Neural progenitor cell (in vitro differentiated cells): ENCODE data around the gene NOL3.

ENCODE experiments used
- CTCF ChIP-seq: fragments of 200-600 bp; sonication (generic); IDR thresholded peaks from 2 replicates; pipeline ENCODE4 v1.5.1; 2017; ENCODE audit warnings: antibody characterized with exemption, mild to moderate bottlenecking
- EZH2 ChIP-seq: fragments of 200-600 bp; sonication (generic); IDR thresholded peaks from 2 replicates; pipeline ENCODE4 v1.6.1; 2017; ENCODE audit warnings: antibody characterized with exemption, mild to moderate bottlenecking, moderate library complexity

- no peak for TF ChIP-seq CTCF
- TF ChIP-seq EZH2, result no peak
These were observed 21.8 kb downstream of the NOL3 start, which contains the start of gene E2F4 for GRCh38 chr16:67191995-67192681.
